HG02981 (cell line): Measurements from ENCODE around the gene DNAH2.
A peak's percentile ranks its signal among the peaks of the same experiment; 100 is the strongest.

Experiments
- ATAC-seq: cut with Tn5 transposase; IDR thresholded peaks from one replicate; pipeline ENCODE4 v1.9.1; 2021; ENCODE audit warnings: mild to moderate bottlenecking, moderate library complexity; ENCODE audit not compliant: unreplicated experiment

The DNAH2 gene

DNA sequence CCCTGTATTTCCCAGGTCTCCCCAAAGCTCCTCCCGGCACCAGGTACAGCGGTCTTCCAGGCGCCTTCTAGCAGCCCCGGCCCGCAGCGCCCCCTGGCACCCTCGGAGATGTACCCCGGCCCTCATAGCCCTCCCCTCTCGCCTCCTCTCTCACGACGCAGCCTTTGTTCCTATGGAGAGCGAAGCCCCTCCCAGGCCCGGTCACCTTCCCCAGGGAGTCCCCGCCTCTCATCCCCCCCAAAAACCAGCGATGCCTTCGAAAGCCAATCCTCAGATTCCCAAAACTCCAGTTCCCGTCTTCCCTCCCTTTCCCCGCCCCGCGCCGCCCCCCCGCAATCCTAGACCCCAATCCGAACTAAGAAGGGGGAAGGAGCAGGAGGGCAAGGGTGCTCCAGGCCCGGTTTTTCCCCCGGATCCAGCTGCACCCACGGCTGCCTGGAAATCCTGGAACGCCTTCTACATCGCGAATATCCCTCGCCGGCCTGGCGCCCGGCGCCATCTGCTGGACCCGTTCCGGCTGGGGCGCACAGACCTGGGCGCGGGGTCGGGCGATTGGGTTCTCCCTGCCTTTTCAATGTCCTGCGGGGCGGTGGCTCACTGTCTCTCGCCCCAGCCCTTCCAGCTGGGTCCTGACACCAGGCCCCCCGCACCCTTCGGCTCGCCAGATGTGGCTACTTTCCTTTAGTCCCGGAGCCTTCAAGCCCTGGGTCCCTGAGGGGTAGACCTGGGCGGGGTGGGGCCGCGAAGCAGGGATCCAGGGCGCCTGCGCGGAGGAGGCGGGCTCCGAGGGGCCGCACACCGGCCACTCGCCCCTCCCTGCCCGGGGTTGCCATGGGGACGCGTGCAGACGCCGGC is at the start of gene DNAH2:
DNAH2 (plus strand) TSS at position 844 of the 855 bp plus-strand sequence. CDS start 1,991 bp downstream, outside the sequence.
- no peak for ATAC-seq

GRCh38 chr17:7668482-7668881 is 49.1 kb upstream of the DNAH2 start:
- ATAC-seq = no peak

DNA sequence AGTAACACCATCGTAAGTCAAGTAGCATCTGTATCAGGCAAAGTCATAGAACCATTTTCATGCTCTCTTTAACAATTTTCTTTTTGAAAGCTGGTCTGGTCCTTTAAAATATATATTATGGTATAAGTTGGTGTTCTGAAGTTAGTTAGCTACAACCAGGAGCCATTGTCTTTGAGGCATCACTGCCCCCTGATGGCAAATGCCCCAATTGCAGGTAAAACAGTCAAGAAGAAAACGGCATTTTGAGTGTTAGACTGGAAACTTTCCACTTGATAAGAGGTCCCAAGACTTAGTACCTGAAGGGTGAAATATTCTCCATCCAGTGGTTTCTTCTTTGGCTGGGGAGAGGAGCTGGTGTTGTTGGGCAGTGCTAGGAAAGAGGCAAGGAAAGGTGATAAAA is 44.3 kb upstream of the DNAH2 start:
- no peak for ATAC-seq

GRCh38 chr17:7674934-7675333 is 42.6 kb upstream of the DNAH2 start:
- ATAC-seq = no peak

DNA sequence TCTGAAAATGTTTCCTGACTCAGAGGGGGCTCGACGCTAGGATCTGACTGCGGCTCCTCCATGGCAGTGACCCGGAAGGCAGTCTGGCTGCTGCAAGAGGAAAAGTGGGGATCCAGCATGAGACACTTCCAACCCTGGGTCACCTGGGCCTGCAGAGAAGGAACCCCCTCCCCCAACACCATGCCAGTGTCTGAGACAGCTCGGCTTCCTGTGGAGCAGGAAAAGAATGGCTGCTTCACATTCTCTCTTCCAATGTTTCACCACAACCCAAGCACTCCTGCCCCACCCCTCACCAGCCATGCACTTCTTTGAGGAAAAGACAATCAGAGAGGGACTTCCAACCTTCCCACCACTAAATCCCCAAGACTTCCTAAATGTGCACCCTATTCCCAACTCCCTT is 41.0 kb upstream of the DNAH2 start:
- no peak for ATAC-seq

- ATAC-seq = no peak
Observed at GRCh38 chr17:7677388-7678067, 40.0 kb upstream of the DNAH2 start.

GRCh38 chr17:7684851-7685532 is 32.6 kb upstream of the DNAH2 start:
- no peak for ATAC-seq

DNA sequence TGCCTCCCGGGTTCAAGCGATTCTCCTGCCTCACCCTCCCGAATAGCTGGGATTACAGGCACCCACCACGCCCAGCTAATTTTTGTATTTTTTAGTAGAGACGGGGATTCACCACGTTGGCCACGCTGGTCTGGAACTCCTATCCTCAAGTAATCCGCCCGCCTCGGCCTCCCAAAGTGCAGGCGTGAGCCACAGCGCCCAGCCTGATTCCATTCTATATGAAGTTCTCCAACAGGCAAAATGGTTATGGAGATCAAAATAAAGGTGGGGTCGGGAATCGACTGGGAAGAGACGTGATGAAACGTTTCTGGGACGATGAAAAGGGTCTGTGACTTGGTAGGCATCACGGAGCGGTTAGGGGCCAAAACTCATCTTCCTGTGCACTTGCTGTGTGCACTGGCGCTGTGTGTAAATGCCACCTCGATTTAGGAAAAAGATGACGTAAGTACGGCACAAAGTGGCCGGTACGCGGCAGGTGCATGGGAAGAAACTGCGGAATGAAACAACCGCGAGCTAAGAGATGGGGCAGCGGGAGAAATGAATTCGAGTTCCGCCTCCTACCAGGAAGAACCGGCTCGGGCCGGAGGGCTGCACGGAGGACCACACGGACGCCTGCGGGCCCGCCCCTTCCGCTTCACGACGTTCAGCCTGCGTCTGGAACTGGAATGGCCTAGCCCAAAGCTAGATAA is 31.9 kb upstream of the DNAH2 start:
- peak; percentile 48 for ATAC-seq

DNA sequence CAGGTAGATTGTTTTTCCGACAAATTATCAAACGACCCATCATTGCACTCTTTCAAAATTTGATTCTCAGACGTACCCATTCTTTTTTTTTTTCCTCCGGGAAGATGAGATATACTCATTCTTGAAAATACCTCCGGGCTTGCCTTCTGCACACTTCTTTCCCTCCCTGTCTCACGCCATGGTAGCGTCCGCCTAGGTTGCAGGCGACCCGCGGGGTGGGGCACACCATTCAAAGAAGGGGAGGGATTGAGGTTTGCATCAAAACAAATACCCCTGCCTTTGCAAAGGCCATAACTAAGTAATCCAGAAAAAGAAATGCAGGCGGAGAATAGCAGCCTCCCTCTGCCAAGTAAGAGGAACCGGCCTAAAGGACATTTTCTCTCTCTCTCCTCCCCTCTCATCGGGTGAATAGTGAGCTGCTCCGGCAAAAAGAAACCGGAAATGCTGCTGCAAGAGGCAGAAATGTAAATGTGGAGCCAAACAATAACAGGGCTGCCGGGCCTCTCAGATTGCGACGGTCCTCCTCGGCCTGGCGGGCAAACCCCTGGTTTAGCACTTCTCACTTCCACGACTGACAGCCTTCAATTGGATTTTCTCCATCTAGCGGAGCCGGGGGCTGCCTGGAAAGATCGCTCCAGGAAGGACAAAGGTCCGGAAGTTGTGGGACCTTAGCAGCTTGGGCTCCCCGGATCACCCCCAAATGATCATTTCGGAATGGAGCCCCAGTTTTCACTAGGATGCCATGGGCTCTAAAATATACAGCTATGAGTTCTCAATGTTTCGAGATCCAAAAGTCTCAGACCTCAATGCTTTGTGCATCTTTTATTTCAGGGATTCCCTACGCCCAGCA is 31.1 kb upstream of the DNAH2 start:
- ATAC-seq = peak; percentile 41

GRCh38 chr17:7687072-7687907 is 30.3 kb upstream of the DNAH2 start, which contains the start of gene TP53:
TP53 (minus strand) TSS chr17:7687490; CDS start chr17:7676594, 10,896 bp downstream.
- ATAC-seq = no peak

GRCh38 chr17:7687908-7688807 is 29.4 kb upstream of the DNAH2 start, which contains the start of gene WRAP53:
WRAP53 (plus strand) TSS chr17:7688477; CDS start chr17:7688649, 172 bp downstream.
- ATAC-seq = peak; percentile 75

DNA sequence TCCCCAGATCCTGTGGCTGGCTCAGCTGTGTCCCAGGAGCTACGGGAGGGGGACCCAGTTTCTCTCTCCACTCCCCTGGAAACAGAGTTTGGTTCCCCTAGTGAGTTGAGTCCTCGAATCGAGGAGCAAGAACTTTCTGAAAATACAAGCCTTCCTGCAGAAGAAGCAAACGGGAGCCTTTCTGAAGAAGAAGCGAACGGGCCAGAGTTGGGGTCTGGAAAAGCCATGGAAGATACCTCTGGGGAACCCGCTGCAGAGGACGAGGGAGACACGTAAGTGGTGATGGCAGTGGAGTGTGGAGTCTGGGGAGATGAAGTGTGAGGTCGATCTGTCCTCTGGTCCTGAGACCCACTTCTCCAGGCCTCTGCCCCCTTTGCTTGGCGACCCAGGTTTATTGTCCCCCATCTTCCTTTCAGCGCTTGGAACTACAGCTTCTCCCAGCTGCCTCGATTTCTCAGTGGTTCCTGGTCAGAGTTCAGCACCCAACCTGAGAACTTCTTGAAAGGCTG is 28.7 kb upstream of the DNAH2 start:
- no peak for ATAC-seq

- ATAC-seq = no peak
Observed at GRCh38 chr17:7695586-7695985, 22.0 kb upstream of the DNAH2 start.

DNA sequence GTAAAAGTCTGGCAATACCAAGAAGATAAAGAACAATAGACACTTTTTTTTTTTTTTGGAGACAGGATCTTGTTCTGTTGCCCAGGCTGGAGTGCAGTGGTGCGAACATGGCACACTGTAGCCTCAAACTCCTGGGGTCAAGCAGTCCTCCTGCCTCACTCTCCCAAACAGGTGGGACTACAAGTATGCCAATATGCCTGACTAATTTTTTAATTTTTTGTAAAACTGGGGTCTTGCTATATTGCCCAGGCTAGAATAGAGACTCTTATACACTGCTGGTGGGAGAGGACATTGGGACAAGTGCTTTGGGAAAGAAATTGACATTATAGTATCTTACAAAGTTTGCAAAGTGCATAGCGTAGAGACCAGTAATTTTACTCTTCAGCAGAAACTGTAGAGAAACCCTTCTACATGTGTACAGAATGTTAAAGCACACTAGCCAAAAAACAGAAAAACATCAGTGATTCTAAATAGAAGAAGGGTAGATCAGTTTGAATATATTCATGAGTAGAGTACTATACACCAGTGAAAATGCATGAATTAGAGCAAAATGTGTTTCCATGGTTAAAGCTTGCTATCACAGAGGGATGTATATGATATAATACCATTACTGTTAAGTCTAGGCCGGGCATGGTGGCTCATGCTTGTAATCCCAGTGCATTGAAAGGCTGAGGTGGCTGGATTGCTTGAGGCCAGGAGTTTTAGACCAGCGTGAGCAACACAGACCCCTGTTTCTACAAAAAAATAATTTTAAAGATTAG is 19.5 kb upstream of the DNAH2 start:
- no peak for ATAC-seq

DNA sequence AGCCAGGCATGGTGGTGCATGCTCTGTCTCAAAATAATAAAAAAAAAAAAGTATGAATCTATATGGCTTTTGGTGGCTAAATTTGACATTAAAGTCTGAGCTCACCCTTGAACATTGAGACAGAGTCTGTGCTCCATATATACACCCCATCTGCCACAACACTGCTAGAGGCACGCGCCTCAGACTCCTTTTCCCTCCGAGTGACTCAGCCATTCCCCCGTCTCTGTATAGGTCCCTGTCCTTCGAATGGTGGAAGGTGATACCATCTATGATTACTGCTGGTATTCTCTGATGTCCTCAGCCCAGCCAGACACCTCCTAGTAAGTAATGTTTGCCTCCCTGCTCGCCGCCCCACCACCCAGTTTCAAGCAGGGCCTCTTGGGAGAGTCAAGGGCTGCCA is 17.0 kb upstream of the DNAH2 start:
- ATAC-seq = no peak

- no peak for ATAC-seq
Observed at GRCh38 chr17:7701681-7702080, 15.9 kb upstream of the DNAH2 start.

- ATAC-seq = no peak
Observed at GRCh38 chr17:7702776-7703175, 14.8 kb upstream of the DNAH2 start.
